Ovary (tissue), 9 donors: Measurements from ENCODE around the gene MIA. TPM values are rescaled to one million over a fixed set of nuclear protein-coding genes. Genes with fewer than 3 reads are reported as not detected.
A peak's percentile ranks its signal among the peaks of the same experiment; 100 is the strongest.

ENCODE experiments used
- DNase-seq, 5 donors: peaks; one replicate each; pipeline ENCODE4 v3.0.0-alpha.2; 2019 to 2020
- H3K27ac ChIP-seq, 2 donors: fragments of 200-600 bp; one replicate each; pipeline versions ENCODE4 v1.5.1 to v1.8.0; 2019 to 2022
- H3K27me3 ChIP-seq: fragments of 200-600 bp; one replicate; pipeline ENCODE4 v1.8.0; 2022
- H3K36me3 ChIP-seq: fragments of 200-600 bp; sonication (generic); one replicate; pipeline ENCODE4 v1.5.1; 2019
- H3K4me1 ChIP-seq: one replicate; pipeline ENCODE4 v1.8.1; 2013; ENCODE audit warnings: mild to moderate bottlenecking, moderate library complexity; ENCODE audit not compliant: insufficient read depth
- H3K4me3 ChIP-seq: fragments of 200-600 bp; sonication (generic); one replicate; pipeline ENCODE4 v1.5.1; 2017
- H3K9me3 ChIP-seq, 2 donors: fragments of 200-600 bp in 1 of 2; sonication (generic) in 1 of 2; one replicate each; pipeline versions ENCODE4 v1.5.1 to v1.8.1; 2013 to 2019; ENCODE audit warnings: mild to moderate bottlenecking in 1 of 2, moderate library complexity in 1 of 2
- EP300 ChIP-seq: sonication (generic); formaldehyde crosslinking; IDR thresholded peaks from one replicate; pipeline ENCODE4 v1.6.1; 2017; ENCODE audit warnings: antibody characterized with exemption
- POLR2A ChIP-seq: fragments of 450-650 bp; IDR thresholded peaks from one replicate; pipeline ENCODE4 v1.6.1; 2017; ENCODE audit warnings: antibody characterized with exemption, mild to moderate bottlenecking, moderate library complexity
- WGBS, 3 donors: extraction: QIAGEN DNeasy Blood & Tissue Kit in 1 of 3; methylation state at CpG; one replicate each; pipeline versions ENCODE4 v1.1.5 to v1.1.7; 2013 to 2017; 5-methylcytosine and 5-hydroxymethylcytosine counted together
- intact Hi-C, 4 donors: fragments of 100-400 bp; cut with DNase I; formaldehyde crosslinking; loops; one replicate each; pipeline versions ENCODE4 v1.11.0 to v1.15.1; 2022 to 2023
- polyA plus RNA-seq, 2 donors: library from polyadenylated mRNA; stranded (reverse); fragments of 200-250 nt in 1 of 2; fragments of 350-450 nt in 1 of 2; fragmentation: Illumina TruSeq in 1 of 2; extraction: RNeasy Lipid Tissue Mini Kit (QIAGEN cat#74804) in 1 of 2; gene quantifications; one replicate each; pipeline ENCODE4 v1.2.3, GENCODE V29; 2013 to 2014
- total RNA-seq, 7 donors: library from RNA; depleted of rRNA in 2 of 7; stranded (reverse); fragments of >200 nt in 2 of 7; fragmentation: NEBNext Ultra II Directional in 3 of 7; extraction: Animal tissue kit (Norgen Biotek cat#: 25700) in 3 of 7; gene quantifications; one replicate each; pipeline versions ENCODE4 v1.1.0 to v1.2.4, GENCODE V29; 2016 to 2023
- TF ChIP-seq, protein P1 (sequence below), 3 donors: fragments of 450-650 bp in 2 of 3; fragments of 200-600 bp in 1 of 3; IDR thresholded peaks; one replicate each; pipeline versions ENCODE4 v1.5.1 to v1.8.0; 2016 to 2022; ENCODE audit warnings: antibody characterized with exemption in 3 of 3, mild to moderate bottlenecking in 1 of 3
- donor health status: DM: no; HTN: no; CAD: no; lungs with moderate emphysema.
- donor health status: DM: no; HTN: no; CAD: no.
- donor health status: Bipolar disorder and iron deficiency.
- donor health status: DM: yes; HTN: yes; CAD: no.
- donor health status: DM: no; HTN: no; CAD: no.
- donor health status: DM: yes; HTN: yes; CAD: no.

Gene MIA
- total and polyA plus RNA-seq, 9 donors, result 1.7 to 3.9 (median 2.3) TPM; not detected in 3

DNA sequence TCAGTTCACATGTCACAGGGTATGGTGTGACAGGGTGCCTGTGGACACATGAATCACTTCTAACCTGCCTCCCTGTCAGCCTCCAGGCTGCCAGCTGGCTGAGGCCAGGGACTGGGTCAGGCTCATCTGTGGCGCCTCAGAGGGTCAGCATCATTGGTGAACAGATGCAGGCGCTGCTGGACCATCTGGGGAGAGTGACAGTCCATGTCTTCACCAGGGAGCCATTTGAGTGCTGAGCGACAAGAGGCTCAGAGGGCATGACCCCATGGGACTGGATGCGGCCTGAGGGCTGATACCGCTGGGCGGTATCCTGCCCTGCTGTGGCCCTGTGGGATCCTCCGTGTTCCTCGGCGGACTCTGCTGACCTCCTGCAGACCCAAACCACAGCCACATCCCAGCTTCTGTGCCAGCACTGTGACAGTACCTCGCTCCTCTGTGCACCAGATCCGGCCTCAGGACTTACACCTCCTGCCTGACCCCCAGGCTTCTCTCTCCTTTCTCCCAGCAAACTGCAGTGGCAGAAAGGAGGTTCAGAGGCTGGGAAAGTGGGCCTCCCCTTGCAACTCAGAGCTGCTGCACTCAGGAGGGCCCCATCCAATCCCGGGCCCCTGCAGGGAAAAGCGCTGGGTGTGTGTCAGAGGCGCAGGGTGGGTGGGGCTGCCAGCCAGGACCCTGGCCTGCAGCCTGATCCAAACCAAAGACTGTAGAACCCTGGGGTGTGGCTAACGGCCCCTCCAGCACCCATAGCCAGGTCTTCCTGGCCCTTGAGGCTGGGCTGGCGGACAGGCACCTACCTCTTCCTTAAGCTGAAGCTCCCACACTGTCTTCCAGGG is 35.2 kb upstream of the MIA start:
- TF ChIP-seq, protein P1, sequence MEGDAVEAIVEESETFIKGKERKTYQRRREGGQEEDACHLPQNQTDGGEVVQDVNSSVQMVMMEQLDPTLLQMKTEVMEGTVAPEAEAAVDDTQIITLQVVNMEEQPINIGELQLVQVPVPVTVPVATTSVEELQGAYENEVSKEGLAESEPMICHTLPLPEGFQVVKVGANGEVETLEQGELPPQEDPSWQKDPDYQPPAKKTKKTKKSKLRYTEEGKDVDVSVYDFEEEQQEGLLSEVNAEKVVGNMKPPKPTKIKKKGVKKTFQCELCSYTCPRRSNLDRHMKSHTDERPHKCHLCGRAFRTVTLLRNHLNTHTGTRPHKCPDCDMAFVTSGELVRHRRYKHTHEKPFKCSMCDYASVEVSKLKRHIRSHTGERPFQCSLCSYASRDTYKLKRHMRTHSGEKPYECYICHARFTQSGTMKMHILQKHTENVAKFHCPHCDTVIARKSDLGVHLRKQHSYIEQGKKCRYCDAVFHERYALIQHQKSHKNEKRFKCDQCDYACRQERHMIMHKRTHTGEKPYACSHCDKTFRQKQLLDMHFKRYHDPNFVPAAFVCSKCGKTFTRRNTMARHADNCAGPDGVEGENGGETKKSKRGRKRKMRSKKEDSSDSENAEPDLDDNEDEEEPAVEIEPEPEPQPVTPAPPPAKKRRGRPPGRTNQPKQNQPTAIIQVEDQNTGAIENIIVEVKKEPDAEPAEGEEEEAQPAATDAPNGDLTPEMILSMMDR (IDR thresholded peaks at IDR 0.05), result no peak
- TF ChIP-seq EP300 (no peak), POLR2A (no peak)
- DNase-seq, result no peak
- H3K4me1 ChIP-seq, result peaks cover 4% of the 10 kb centered on the region
- WGBS, 3 donors, result 74 to 81% (median 76%) methylated on average over 16 of the region's 16 CpGs
- no peaks in the 10 kb centered on the region for H3K9me3 ChIP-seq
- intact Hi-C loops, result no loop called here
- H3K27me3 ChIP-seq, result no peaks in the 10 kb centered on the region
- no peaks in the 10 kb centered on the region for H3K36me3 ChIP-seq
- H3K27ac ChIP-seq, result no peak overlapping the region
- H3K4me3 ChIP-seq, result no peak overlapping the region

- no peak overlapping the region for H3K4me3 ChIP-seq
- DNase-seq, result peak in 1 of 5 donors; percentile 58
- WGBS, 3 donors, result 40 to 44% (median 40%) methylated on average over 6 of the region's 6 CpGs
These were observed 34.6 kb upstream of the MIA start for GRCh38 chr19:40740747-40741146.

DNA sequence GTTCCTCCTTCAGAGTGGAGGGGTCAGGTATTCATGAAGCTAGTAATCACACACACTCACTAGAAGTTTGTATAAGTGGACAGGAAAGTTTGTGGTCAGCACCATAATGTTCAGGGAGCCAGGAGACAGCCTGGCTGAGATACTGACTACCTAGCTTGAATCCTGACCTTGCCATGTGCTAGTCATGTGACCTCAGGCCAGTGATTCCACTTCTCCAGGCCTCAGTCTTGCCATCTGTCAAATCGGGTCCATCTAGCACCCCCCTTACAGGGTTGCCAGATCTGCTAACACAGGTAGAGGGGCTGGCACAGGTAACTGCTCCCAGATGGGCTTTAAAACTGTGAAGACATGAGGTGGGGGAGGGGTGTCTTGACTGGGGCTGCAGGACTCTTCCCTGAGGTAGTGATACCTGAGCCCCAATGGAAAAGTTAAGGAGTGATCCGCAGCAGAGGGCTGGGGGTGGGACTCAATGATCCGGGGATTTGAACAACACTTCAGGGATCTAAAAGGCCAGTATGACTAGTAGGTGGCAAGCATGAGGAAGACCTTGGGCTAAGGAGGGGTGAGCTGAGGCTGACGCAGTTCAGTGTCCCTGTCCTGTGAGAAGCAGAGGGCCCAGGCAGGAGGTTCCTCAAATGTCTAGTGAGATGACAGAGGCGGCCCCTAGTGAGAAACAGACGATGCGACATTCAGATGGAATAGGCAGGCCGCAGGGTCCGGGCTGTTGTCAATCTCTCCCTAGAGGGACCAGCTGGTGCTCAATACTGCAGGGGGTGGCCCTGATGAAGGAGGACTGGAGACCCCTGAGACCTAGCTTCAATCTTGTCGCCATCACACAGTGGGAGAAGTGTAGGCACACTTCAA is 33.6 kb upstream of the MIA start:
- Histone ChIP-seq H3K36me3 (no peaks in the 10 kb centered on the region), H3K9me3 (no peaks in the 10 kb centered on the region), H3K4me1 (peaks cover 4% of the 10 kb centered on the region), H3K4me3 (no peak overlapping the region), H3K27me3 (no peaks in the 10 kb centered on the region), H3K27ac (no peak overlapping the region)
- WGBS, 3 donors, result 74 to 83% (median 77%) methylated on average over 10 of the region's 10 CpGs
- TF ChIP-seq EP300, result no peak
- TF ChIP-seq POLR2A, result no peak
- TF ChIP-seq, protein P1 (IDR thresholded peaks at IDR 0.05), result no peak
- DNase-seq, result no peak
- intact Hi-C loops, result no loop called here

More at GRCh38 chr19:40740747-40741146, 34.6 kb upstream of the MIA start:
- Histone ChIP-seq H3K27me3 (no peaks in the 10 kb centered on the region), H3K9me3 (no peaks in the 10 kb centered on the region), H3K36me3 (no peaks in the 10 kb centered on the region), H3K4me1 (peaks cover 4% of the 10 kb centered on the region), H3K27ac (no peak overlapping the region)
- intact Hi-C loops, result no loop called here
- no peak for TF ChIP-seq POLR2A
- TF ChIP-seq EP300, result no peak
- TF ChIP-seq, protein P1 (IDR thresholded peaks at IDR 0.05), result no peak

DNA sequence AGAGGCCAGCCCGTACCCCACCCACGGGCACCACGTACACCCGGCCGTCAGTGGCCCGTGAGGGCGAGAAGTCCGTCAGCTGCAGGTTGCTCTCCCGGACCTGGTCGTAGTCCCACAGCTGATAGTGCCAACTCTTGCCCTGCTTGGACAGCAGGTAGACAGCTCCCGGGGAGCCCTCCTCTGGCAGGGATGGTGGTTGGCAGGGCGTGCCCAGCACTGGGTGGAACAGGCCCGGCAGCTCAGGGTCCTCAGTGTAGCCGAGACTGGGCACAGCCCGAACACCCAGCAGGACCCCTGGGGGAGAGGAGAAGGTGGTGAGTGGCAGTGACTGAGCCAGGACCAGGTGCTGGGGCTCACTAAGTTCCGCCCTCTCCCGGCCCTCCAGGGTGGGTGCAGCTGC is 32.8 kb upstream of the MIA start:
- no peaks in the 10 kb centered on the region for H3K36me3 ChIP-seq
- no peak overlapping the region for H3K27ac ChIP-seq
- H3K27me3 ChIP-seq, result no peaks in the 10 kb centered on the region
- DNase-seq, result no peak
- 74 to 78% (median 75%) methylated on average over 16 to 17 of the region's 17 CpGs for WGBS, 3 donors
- no peaks in the 10 kb centered on the region for H3K9me3 ChIP-seq
- H3K4me1 ChIP-seq, result peaks cover 4% of the 10 kb centered on the region
- TF ChIP-seq, protein P1 (IDR thresholded peaks at IDR 0.05), result no peak
- TF ChIP-seq EP300 (no peak), POLR2A (no peak)
- intact Hi-C loops, result no loop called here
- H3K4me3 ChIP-seq, result no peak overlapping the region
